GM20431 (cell line): ENCODE data around the gene CRB1.

Experiments
- in situ Hi-C: fragments of 300-500 bp; cut with MseI, MboI; formaldehyde crosslinking; loops from one replicate; pipeline ENCODE4 v1.15.0; 2020; ENCODE audit warnings: low sequenced_read_pairs; ENCODE audit not compliant: unreplicated experiment

The CRB1 gene

GRCh38 chr1:197302775-197303174 lies 34.7 kb downstream of the CRB1 start:
- in situ Hi-C loops: no loop called here

GRCh38 chr1:197303463-197303862 lies 35.4 kb downstream of the CRB1 start:
- in situ Hi-C loops: no loop called here

- in situ Hi-C loops: no loop called here
Observed at GRCh38 chr1:197304638-197305200, 36.7 kb downstream of the CRB1 start.

- in situ Hi-C loops: no loop called here
Observed at GRCh38 chr1:197305925-197306324, 37.9 kb downstream of the CRB1 start.

GRCh38 chr1:197306381-197307062 lies 38.5 kb downstream of the CRB1 start:
- in situ Hi-C loops: no loop called here

GRCh38 chr1:197307136-197307535 lies 39.1 kb downstream of the CRB1 start:
- in situ Hi-C loops: no loop called here

GRCh38 chr1:197307551-197307950 lies 39.5 kb downstream of the CRB1 start:
- in situ Hi-C loops: no loop called here

GRCh38 chr1:197311081-197311480 lies 43.0 kb downstream of the CRB1 start:
- in situ Hi-C loops: no loop called here

- in situ Hi-C loops: no loop called here
Observed at GRCh38 chr1:197312163-197312562, 44.1 kb downstream of the CRB1 start.

GRCh38 chr1:197313713-197314112 lies 45.7 kb downstream of the CRB1 start:
- in situ Hi-C loops: no loop called here

- in situ Hi-C loops: no loop called here
Observed at GRCh38 chr1:197314682-197315081, 46.6 kb downstream of the CRB1 start.

GRCh38 chr1:197319631-197320030 lies 51.6 kb downstream of the CRB1 start:
- in situ Hi-C loops: no loop called here

GRCh38 chr1:197320991-197321531 lies 53.0 kb downstream of the CRB1 start:
- in situ Hi-C loops: no loop called here

- in situ Hi-C loops: no loop called here
Observed at GRCh38 chr1:197321811-197322210, 53.8 kb downstream of the CRB1 start.

GRCh38 chr1:197327776-197328364 lies 59.8 kb downstream of the CRB1 start:
- in situ Hi-C loops: no loop called here

GRCh38 chr1:197330213-197330612 lies 62.2 kb downstream of the CRB1 start:
- in situ Hi-C loops: no loop called here

- in situ Hi-C loops: no loop called here
Observed at GRCh38 chr1:197331565-197331964, 63.5 kb downstream of the CRB1 start.

- in situ Hi-C loops: no loop called here
Observed at GRCh38 chr1:197333041-197333440, 65.0 kb downstream of the CRB1 start.

- in situ Hi-C loops: no loop called here
Observed at GRCh38 chr1:197336571-197336970, 68.5 kb downstream of the CRB1 start.

GRCh38 chr1:197339106-197340060 lies 71.3 kb downstream of the CRB1 start:
- in situ Hi-C loops: no loop called here
